K562 (cell line): ENCODE results near the gene PPFIA3. TPM values are rescaled to one million over a fixed set of nuclear protein-coding genes. Genes with fewer than 3 reads are reported as not detected.

Experiments used
- ADNP ChIP-seq: fragments of 200-800 bp; sonication (Bioruptor generic); IDR thresholded peaks from 2 replicates; pipeline ENCODE4 v1.6.1; 2016; ENCODE audit warnings: missing genetic modification characterization, missing compliant biosample characterization
- AFF1 ChIP-seq, 2 experiments: fragments of 450-650 bp; IDR thresholded peaks; 2 replicates each; pipeline ENCODE4 v1.6.1; 2018; ENCODE audit warnings: mild to moderate bottlenecking in 2 of 2, low read depth in 1 of 2; ENCODE audit not compliant: partially characterized antibody in 2 of 2
- CBFA2T3 ChIP-seq: fragments of 450-650 bp; IDR thresholded peaks from 2 replicates; pipeline ENCODE4 v1.6.1; 2017
- CBX5 ChIP-seq: IDR thresholded peaks from 2 replicates; pipeline ENCODE4 v1.6.1; 2014; ENCODE audit warnings: low read depth, borderline replicate concordance
- CEBPG ChIP-seq, 3 experiments: fragments of 200-800 bp in 1 of 3; sonication (Bioruptor generic) in 1 of 3; sonication (generic) in 1 of 3; formaldehyde crosslinking in 1 of 3; IDR thresholded peaks in 2 of 3; conservative IDR thresholded peaks in 1 of 3; 2 replicates each; pipeline versions ENCODE4 v1.6.1 to v1.8.0; 2016 to 2022; ENCODE audit warnings: missing compliant biosample characterization in 2 of 3, missing genetic modification characterization in 2 of 3, mild to moderate bottlenecking in 1 of 3, missing genetic modification reagents in 1 of 3
- GTF2F1 ChIP-seq: IDR thresholded peaks from 2 replicates; pipeline ENCODE4 v1.6.1; 2011; ENCODE audit warnings: low read depth, low read length, improper control_type of control experiment
- KDM1A ChIP-seq, 2 experiments: fragments of 450-650 bp; IDR thresholded peaks; 2 replicates each; pipeline ENCODE4 v1.6.1; 2016; ENCODE audit warnings: mild to moderate bottlenecking in 2 of 2
- MBD2 ChIP-seq: sonication (generic); IDR thresholded peaks from 2 replicates; pipeline ENCODE4 v1.6.1; 2016; ENCODE audit warnings: low read depth, borderline replicate concordance
- MEF2A ChIP-seq: IDR thresholded peaks from 2 replicates; pipeline ENCODE4 v1.6.1; 2011; ENCODE audit warnings: low read depth, mild to moderate bottlenecking, low read length, moderate library complexity; ENCODE audit not compliant: control insufficient read depth
- MLLT1 ChIP-seq, 2 experiments: fragments of 450-650 bp; IDR thresholded peaks; 2 replicates each; pipeline ENCODE4 v1.6.1; 2016
- MYNN ChIP-seq, 2 experiments: sonication (generic); formaldehyde crosslinking in 1 of 2; IDR thresholded peaks; 2 replicates each; pipeline versions ENCODE4 v1.5.0 to v1.6.1; 2016 to 2020; ENCODE audit warnings: antibody characterized with exemption in 1 of 2, missing genetic modification reagents in 1 of 2
- NBN ChIP-seq: fragments of 450-650 bp; IDR thresholded peaks from 2 replicates; pipeline ENCODE4 v1.6.1; 2016; ENCODE audit warnings: low read depth, mild to moderate bottlenecking
- NFIX ChIP-seq: fragments of 250-450 bp; sonication (Bioruptor Pico); IDR thresholded peaks from 2 replicates; pipeline ENCODE4 v1.4.0; 2020; ENCODE audit warnings: low read depth, mild to moderate bottlenecking, moderate library complexity
- PTRF ChIP-seq: fragments of 450-650 bp; IDR thresholded peaks from 2 replicates; pipeline ENCODE4 v1.6.1; 2016; ENCODE audit warnings: mild to moderate bottlenecking, missing genetic modification characterization, missing compliant biosample characterization
- RUNX1 ChIP-seq: sonication (generic); IDR thresholded peaks from 2 replicates; pipeline ENCODE4 v1.6.1; 2016; ENCODE audit warnings: antibody characterized with exemption, low read depth
- SREBF2 ChIP-seq: sonication (generic); formaldehyde crosslinking; IDR thresholded peaks from 2 replicates; pipeline ENCODE4 v1.4.0; 2020; ENCODE audit warnings: mild to moderate bottlenecking, missing genetic modification reagents
- STAT5A ChIP-seq: IDR thresholded peaks from 2 replicates; pipeline ENCODE4 v1.6.1; 2012; ENCODE audit warnings: low read length, inconsistent platforms, borderline replicate concordance
- TFAM ChIP-seq: fragments of 250-450 bp; sonication (Bioruptor Pico); conservative IDR thresholded peaks from 2 replicates; pipeline ENCODE4 v1.5.0; 2021; ENCODE audit warnings: mild to moderate bottlenecking, moderate library complexity
- THAP7 ChIP-seq: fragments of 250-450 bp; sonication (Bioruptor Pico); IDR thresholded peaks from 2 replicates; pipeline ENCODE4 v1.5.0; 2021
- ZNF12 ChIP-seq: sonication (generic); formaldehyde crosslinking; IDR thresholded peaks from 2 replicates; pipeline ENCODE4 v1.4.0; 2020; ENCODE audit warnings: mild to moderate bottlenecking, missing genetic modification reagents
- ZNF23 ChIP-seq: fragments of 250-450 bp; sonication (Bioruptor Pico); IDR thresholded peaks from 2 replicates; pipeline ENCODE4 v1.4.0; 2020; ENCODE audit warnings: mild to moderate bottlenecking
- ZNF274 ChIP-seq: IDR thresholded peaks from 2 replicates; pipeline ENCODE4 v1.6.1; 2011; ENCODE audit warnings: low read depth, mild to moderate bottlenecking, low read length, moderate library complexity, borderline replicate concordance
- ZNF551 ChIP-seq: fragments of 250-450 bp; sonication (Bioruptor Pico); IDR thresholded peaks from 2 replicates; pipeline ENCODE4 v1.5.0; 2021; ENCODE audit warnings: mild to moderate bottlenecking, moderate library complexity
- polyA plus RNA-seq, 8 experiments: library from polyadenylated mRNA; depleted of rRNA in 4 of 8; stranded (reverse) in 5 of 8; unstranded in 3 of 8; fragments of >200 nt; fragmentation: Nextera tagmentation in 2 of 8; fragmentation: Illumina TruSeq in 1 of 8; extraction: Ambion mirVana in 2 of 8; extraction: Trizol in 1 of 8; gene quantifications; 2 replicates each; pipeline versions ENCODE4 v1.2.1 to v1.2.3, GENCODE V29; 2011 to 2014; ENCODE audit warnings: inconsistent platforms in 1 of 8, missing spikeins in 1 of 8
- total RNA-seq, 7 experiments: library from RNA; depleted of rRNA in 6 of 7; stranded (reverse); fragments of >200 nt in 6 of 7; fragmentation: Illumina TruSeq in 2 of 7; extraction: Trizol in 2 of 7; gene quantifications; 2 replicates each; pipeline versions ENCODE4 v1.2.1 to v1.2.3, GENCODE V29; 2011 to 2021; ENCODE audit warnings: low replicate concordance in 1 of 7

PPFIA3 gene
- total and polyA plus RNA-seq, 9 of the 15 experiments (the other 6 are each of a cell fraction or from before 2014, with no cell fraction given), result 0.10 to 53.0 (median 17.6) TPM

GRCh38 chr19:49085020-49085867, 34.1 kb upstream of the PPFIA3 start, which contains the start of gene SNRNP70 (continued):
- TF ChIP-seq AFF1 (IDR thresholded peaks at IDR 0.05; ENCODE audit: low read depth in 1 of 2, partially characterized antibody in 2 of 2) (peak in 1 of 2 experiments; percentile 92), KDM1A (IDR thresholded peaks at IDR 0.05) (no peak), THAP7 (CRISPR knock-in tag) (peak; percentile 72; the same call in 1 of the 2 replicates), STAT5A (peak; percentile 26; the same call in 1 of the 2 replicates), SREBF2 (no peak), NBN (peak; percentile 48; the same call in 1 of the 2 replicates), ADNP (tag) (no peak), ZNF551 (CRISPR knock-in tag) (no peak), ZNF274 (no peak; the same call in 1 of the 2 replicates), CBX5 (no peak), PTRF (tag) (no peak), MLLT1 (IDR thresholded peaks at IDR 0.05) (peak in 1 of 2 experiments; percentile 79; a peak in 1 of 4 replicates), MEF2A (no peak), ZNF12 (CRISPR knock-in tag) (no peak), ZNF23 (no peak), MYNN (IDR thresholded peaks at IDR 0.05) (no peak; the same call in 1 of the 2 replicates), MYNN (CRISPR knock-in tag; IDR thresholded peaks at IDR 0.05) (no peak), MBD2 (peak; percentile 79), RUNX1 (0 out of 2 replicates have a peak, but pooled peaks have one; percentile 13), CBFA2T3 (no peak), GTF2F1 (no peak), CEBPG (CRISPR knock-in tag; IDR thresholded peaks at IDR 0.05) (no peak), CEBPG (tag; conservative IDR thresholded peaks at IDR 0.05 in 1 of 2, IDR thresholded peaks at IDR 0.05 in 1 of 2) (no peak), NFIX (CRISPR knock-in tag) (peak; percentile 51; the same call in 1 of the 2 replicates), TFAM (no peak)
